ENCODE results near the gene ARNT2. TPM values are rescaled to one million over a fixed set of nuclear protein-coding genes. Genes with fewer than 3 reads are reported as not detected.

Gene ARNT2
- total RNA-seq, 1 experiment from 2014 or later: not detected

DNA sequence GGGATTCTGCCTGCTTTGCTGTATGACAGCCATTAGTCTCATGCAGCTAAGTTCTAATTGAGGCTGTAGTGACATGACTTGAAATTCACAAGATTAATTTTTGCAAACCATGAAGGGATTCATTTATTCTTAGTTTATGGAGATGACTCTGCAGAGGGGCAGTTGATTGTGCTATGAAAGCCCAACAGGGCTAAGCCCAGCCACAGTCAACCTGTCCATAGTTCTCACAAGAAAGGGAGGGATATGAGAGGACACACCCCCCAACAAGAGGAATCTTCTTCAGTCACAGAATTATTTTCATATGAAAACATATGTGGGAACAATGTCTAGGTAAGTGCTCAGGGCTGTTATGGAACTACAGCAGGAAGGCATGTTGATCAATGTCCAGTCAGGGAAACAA lies 229.0 kb downstream of the ARNT2 start:
- H2AFZ ChIP-seq (ENCODE audit: low read length): no peak overlapping the region
- no peak overlapping the region for H3K4me2 ChIP-seq (ENCODE audit: low read depth, low read length, poor library complexity, severe bottlenecking)
- no peak overlapping the region for H3K27ac ChIP-seq (ENCODE audit: low read length)
- H3K27me3 ChIP-seq (ENCODE audit: low read length): no peaks in the 10 kb centered on the region
- no peaks in the 10 kb centered on the region for H3K9me2 ChIP-seq (replicated peaks; ENCODE audit: insufficient read depth, low read length)
- H3K36me3 ChIP-seq (ENCODE audit: insufficient read depth, low read length): no peaks in the 10 kb centered on the region
- no peak overlapping the region for H3K9ac ChIP-seq (ENCODE audit: low read length)
- no peaks in the 10 kb centered on the region for H3K4me1 ChIP-seq (ENCODE audit: low read length)
- no peak for DNase-seq
- no peaks in the 10 kb centered on the region for H4K20me1 ChIP-seq (ENCODE audit: insufficient read depth, low read depth, low read length)
- no peaks in the 10 kb centered on the region for H3K79me2 ChIP-seq (ENCODE audit: low read length)
- H3K4me3 ChIP-seq (ENCODE audit: low read length): no peak overlapping the region
- no peaks in the 10 kb centered on the region for H3K9me3 ChIP-seq (ENCODE audit: low read length)

DNA sequence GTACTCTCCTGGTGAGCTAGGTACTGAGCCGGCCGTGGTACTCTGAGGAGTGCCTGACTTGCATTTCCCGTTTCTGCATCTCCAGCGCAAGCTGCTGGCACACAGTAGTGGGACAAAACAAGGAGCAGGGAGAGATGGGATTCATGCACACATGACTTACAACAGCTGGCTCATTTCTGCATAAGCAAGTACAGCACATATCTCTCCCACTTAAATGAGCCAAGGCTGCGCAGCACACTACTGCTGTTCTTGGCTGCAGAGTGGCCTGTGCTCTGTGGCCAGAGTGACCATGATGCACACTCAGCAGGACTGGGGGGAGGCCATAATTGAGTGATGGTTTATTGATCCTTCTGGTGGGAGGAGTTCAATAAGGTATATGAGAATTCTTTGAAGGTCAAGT lies 231.8 kb downstream of the ARNT2 start:
- Histone ChIP-seq H3K4me3 (ENCODE audit: low read length) (no peak overlapping the region), H3K4me1 (ENCODE audit: low read length) (no peaks in the 10 kb centered on the region), H3K9me3 (ENCODE audit: low read length) (no peaks in the 10 kb centered on the region), H3K4me2 (ENCODE audit: low read depth, low read length, poor library complexity, severe bottlenecking) (no peak overlapping the region), H4K20me1 (ENCODE audit: insufficient read depth, low read depth, low read length) (no peaks in the 10 kb centered on the region), H3K79me2 (ENCODE audit: low read length) (no peaks in the 10 kb centered on the region), H3K36me3 (ENCODE audit: insufficient read depth, low read length) (no peaks in the 10 kb centered on the region), H3K27me3 (ENCODE audit: low read length) (no peaks in the 10 kb centered on the region), H3K9me2 (replicated peaks; ENCODE audit: insufficient read depth, low read length) (no peaks in the 10 kb centered on the region), H3K27ac (ENCODE audit: low read length) (no peak overlapping the region), H2AFZ (ENCODE audit: low read length) (no peak overlapping the region), H3K9ac (ENCODE audit: low read length) (no peak overlapping the region)
- DNase-seq: no peak

DNA sequence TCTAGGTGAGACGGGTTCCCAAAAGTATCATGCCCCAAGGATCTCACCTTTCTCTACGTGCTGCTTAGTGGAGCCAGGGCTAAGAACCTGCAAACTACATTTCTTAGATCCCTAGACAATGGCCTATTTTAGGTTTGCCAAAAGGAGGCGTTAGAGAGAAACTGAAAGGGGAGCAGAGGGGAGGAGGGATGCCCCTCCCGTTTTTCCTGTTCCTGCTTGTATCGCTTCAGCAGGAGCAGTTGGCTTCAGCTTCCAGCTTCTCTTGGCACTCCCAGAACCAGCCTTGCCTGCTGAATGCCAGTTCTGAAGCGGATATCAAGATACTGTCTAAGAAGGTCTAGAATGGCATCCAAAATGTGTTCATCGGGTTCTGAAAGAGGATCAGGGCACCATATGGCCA lies 232.5 kb downstream of the ARNT2 start:
- DNase-seq: no peak
- no peak overlapping the region for H3K4me3 ChIP-seq (ENCODE audit: low read length)
- H3K79me2 ChIP-seq (ENCODE audit: low read length): no peaks in the 10 kb centered on the region
- no peaks in the 10 kb centered on the region for H3K36me3 ChIP-seq (ENCODE audit: insufficient read depth, low read length)
- H4K20me1 ChIP-seq (ENCODE audit: insufficient read depth, low read depth, low read length): no peaks in the 10 kb centered on the region
- H2AFZ ChIP-seq (ENCODE audit: low read length): no peak overlapping the region
- no peaks in the 10 kb centered on the region for H3K27me3 ChIP-seq (ENCODE audit: low read length)
- no peak overlapping the region for H3K9ac ChIP-seq (ENCODE audit: low read length)
- no peaks in the 10 kb centered on the region for H3K4me1 ChIP-seq (ENCODE audit: low read length)
- H3K9me2 ChIP-seq (replicated peaks; ENCODE audit: insufficient read depth, low read length): no peaks in the 10 kb centered on the region
- no peak overlapping the region for H3K27ac ChIP-seq (ENCODE audit: low read length)
- no peak overlapping the region for H3K4me2 ChIP-seq (ENCODE audit: low read depth, low read length, poor library complexity, severe bottlenecking)
- H3K9me3 ChIP-seq (ENCODE audit: low read length): no peaks in the 10 kb centered on the region

DNA sequence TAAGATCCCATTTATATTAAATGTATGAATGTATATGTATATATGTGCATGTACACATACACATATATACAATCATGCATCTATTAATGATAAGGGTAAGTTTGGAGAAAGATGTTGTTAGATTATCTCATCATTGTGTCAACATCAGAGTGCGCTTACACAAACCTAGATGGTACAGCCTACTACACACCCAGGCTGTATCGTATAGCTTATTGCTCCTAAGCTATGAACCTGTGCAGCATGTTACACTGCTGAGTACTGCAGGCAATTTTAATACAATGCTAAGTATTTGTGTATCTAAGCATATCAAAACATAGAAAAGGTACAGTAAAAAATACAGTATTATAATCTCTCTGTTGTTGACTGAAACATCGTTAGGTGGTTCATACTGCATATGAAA lies 233.6 kb downstream of the ARNT2 start:
- no peak overlapping the region for H3K9ac ChIP-seq (ENCODE audit: low read length)

GRCh38 chr15:80638553-80639167 lies 234.5 kb downstream of the ARNT2 start:
- H3K4me1 ChIP-seq (ENCODE audit: low read length): no peaks in the 10 kb centered on the region
- no peaks in the 10 kb centered on the region for H3K9me3 ChIP-seq (ENCODE audit: low read length)
- H3K27ac ChIP-seq (ENCODE audit: low read length): no peak overlapping the region
- H3K27me3 ChIP-seq (ENCODE audit: low read length): no peaks in the 10 kb centered on the region
- H3K4me2 ChIP-seq (ENCODE audit: low read depth, low read length, poor library complexity, severe bottlenecking): no peak overlapping the region
- no peaks in the 10 kb centered on the region for H3K9me2 ChIP-seq (replicated peaks; ENCODE audit: insufficient read depth, low read length)
- H3K79me2 ChIP-seq (ENCODE audit: low read length): no peaks in the 10 kb centered on the region
- H3K9ac ChIP-seq (ENCODE audit: low read length): no peak overlapping the region
- no peaks in the 10 kb centered on the region for H3K36me3 ChIP-seq (ENCODE audit: insufficient read depth, low read length)
- H3K4me3 ChIP-seq (ENCODE audit: low read length): no peak overlapping the region
- DNase-seq: no peak
- H4K20me1 ChIP-seq (ENCODE audit: insufficient read depth, low read depth, low read length): no peaks in the 10 kb centered on the region
- H2AFZ ChIP-seq (ENCODE audit: low read length): no peak overlapping the region

More for the DNA sequence above, 233.6 kb downstream of the ARNT2 start:
- Histone ChIP-seq H3K27ac (ENCODE audit: low read length) (no peak overlapping the region), H3K36me3 (ENCODE audit: insufficient read depth, low read length) (no peaks in the 10 kb centered on the region), H3K79me2 (ENCODE audit: low read length) (no peaks in the 10 kb centered on the region), H3K4me2 (ENCODE audit: low read depth, low read length, poor library complexity, severe bottlenecking) (no peak overlapping the region), H3K4me3 (ENCODE audit: low read length) (no peak overlapping the region), H3K4me1 (ENCODE audit: low read length) (no peaks in the 10 kb centered on the region), H3K9me3 (ENCODE audit: low read length) (no peaks in the 10 kb centered on the region), H3K9me2 (replicated peaks; ENCODE audit: insufficient read depth, low read length) (no peaks in the 10 kb centered on the region), H3K27me3 (ENCODE audit: low read length) (no peaks in the 10 kb centered on the region), H4K20me1 (ENCODE audit: insufficient read depth, low read depth, low read length) (no peaks in the 10 kb centered on the region), H2AFZ (ENCODE audit: low read length) (no peak overlapping the region)
- no peak for DNase-seq

DNA sequence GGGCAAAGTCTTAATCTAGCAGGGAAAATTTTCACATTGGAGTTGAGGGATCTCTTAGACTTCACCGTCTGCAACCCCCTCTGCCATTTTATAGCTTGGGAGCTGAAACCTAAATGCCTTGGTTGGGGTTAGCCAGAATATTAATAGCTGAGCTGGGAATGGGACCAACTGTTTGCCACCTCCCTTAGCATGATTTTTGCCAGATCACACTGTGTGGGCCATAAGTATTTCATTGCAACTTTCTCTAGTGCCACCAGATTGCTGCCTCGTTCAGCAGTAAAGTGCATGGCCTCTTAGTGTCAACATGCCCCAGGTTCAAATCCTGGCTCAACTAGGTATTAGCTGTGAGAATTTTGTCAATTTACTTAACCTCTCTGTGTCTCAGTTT lies 235.0 kb downstream of the ARNT2 start:
- Histone ChIP-seq H3K79me2 (ENCODE audit: low read length) (no peaks in the 10 kb centered on the region), H3K27me3 (ENCODE audit: low read length) (no peaks in the 10 kb centered on the region)

GRCh38 chr15:80640531-80641121 lies 236.4 kb downstream of the ARNT2 start:
- Histone ChIP-seq H4K20me1 (ENCODE audit: insufficient read depth, low read depth, low read length) (no peaks in the 10 kb centered on the region), H3K4me3 (ENCODE audit: low read length) (no peak overlapping the region), H3K27me3 (ENCODE audit: low read length) (no peaks in the 10 kb centered on the region), H3K79me2 (ENCODE audit: low read length) (no peaks in the 10 kb centered on the region), H3K4me2 (ENCODE audit: low read depth, low read length, poor library complexity, severe bottlenecking) (no peak overlapping the region), H3K9me2 (replicated peaks; ENCODE audit: insufficient read depth, low read length) (no peaks in the 10 kb centered on the region), H3K4me1 (ENCODE audit: low read length) (no peaks in the 10 kb centered on the region), H3K9me3 (ENCODE audit: low read length) (no peaks in the 10 kb centered on the region), H3K36me3 (ENCODE audit: insufficient read depth, low read length) (no peaks in the 10 kb centered on the region), H3K9ac (ENCODE audit: low read length) (no peak overlapping the region), H3K27ac (ENCODE audit: low read length) (no peak overlapping the region), H2AFZ (ENCODE audit: low read length) (no peak overlapping the region)
- no peak for DNase-seq

More for the DNA sequence above, 235.0 kb downstream of the ARNT2 start:
- no peaks in the 10 kb centered on the region for H3K9me3 ChIP-seq (ENCODE audit: low read length)
- H3K9ac ChIP-seq (ENCODE audit: low read length): no peak overlapping the region
- H2AFZ ChIP-seq (ENCODE audit: low read length): no peak overlapping the region
- no peak overlapping the region for H3K4me3 ChIP-seq (ENCODE audit: low read length)
- no peaks in the 10 kb centered on the region for H4K20me1 ChIP-seq (ENCODE audit: insufficient read depth, low read depth, low read length)
- no peaks in the 10 kb centered on the region for H3K9me2 ChIP-seq (replicated peaks; ENCODE audit: insufficient read depth, low read length)
- H3K36me3 ChIP-seq (ENCODE audit: insufficient read depth, low read length): no peaks in the 10 kb centered on the region
- H3K4me2 ChIP-seq (ENCODE audit: low read depth, low read length, poor library complexity, severe bottlenecking): no peak overlapping the region
- no peak overlapping the region for H3K27ac ChIP-seq (ENCODE audit: low read length)
- DNase-seq: no peak
- H3K4me1 ChIP-seq (ENCODE audit: low read length): no peaks in the 10 kb centered on the region

- Histone ChIP-seq H3K27me3 (ENCODE audit: low read length) (no peaks in the 10 kb centered on the region), H4K20me1 (ENCODE audit: insufficient read depth, low read depth, low read length) (no peaks in the 10 kb centered on the region), H3K9me2 (replicated peaks; ENCODE audit: insufficient read depth, low read length) (no peaks in the 10 kb centered on the region), H3K4me3 (ENCODE audit: low read length) (no peak overlapping the region), H3K79me2 (ENCODE audit: low read length) (no peaks in the 10 kb centered on the region), H3K4me1 (ENCODE audit: low read length) (no peaks in the 10 kb centered on the region), H3K9ac (ENCODE audit: low read length) (no peak overlapping the region), H3K27ac (ENCODE audit: low read length) (no peak overlapping the region), H2AFZ (ENCODE audit: low read length) (no peak overlapping the region), H3K36me3 (ENCODE audit: insufficient read depth, low read length) (no peaks in the 10 kb centered on the region), H3K9me3 (ENCODE audit: low read length) (no peaks in the 10 kb centered on the region), H3K4me2 (ENCODE audit: low read depth, low read length, poor library complexity, severe bottlenecking) (no peak overlapping the region)
- no peak for DNase-seq
These were observed 237.2 kb downstream of the ARNT2 start for GRCh38 chr15:80641384-80641783.

All from Karpas-422 (cell line).